Omental fat pad (tissue), 4 donors: ENCODE results near the gene LRRC51. TPM values are rescaled to one million over a fixed set of nuclear protein-coding genes. Genes with fewer than 3 reads are reported as not detected.

Source experiments
- ATAC-seq: fragments of 150-250 bp; one replicate; pipeline ENCODE4 v1.9.1; 2016; ENCODE audit warnings: mild to moderate bottlenecking, moderate library complexity; ENCODE audit not compliant: low FRiP score
- DNase-seq: peaks from one replicate; pipeline ENCODE4 v3.0.0-alpha.2; 2019; ENCODE audit warnings: low spot score
- CTCF ChIP-seq, 3 donors: fragments of 450-650 bp; IDR thresholded peaks; one replicate each; pipeline ENCODE4 v1.5.1; 2016 to 2017; ENCODE audit warnings: antibody characterized with exemption in 3 of 3, mild to moderate bottlenecking in 3 of 3, moderate library complexity in 2 of 3
- total RNA-seq, 4 donors: library from RNA; depleted of rRNA; stranded (reverse); fragments of >200 nt; gene quantifications; one replicate each; pipeline ENCODE4 v1.1.0, GENCODE V29; 2016

The LRRC51 gene
- total RNA-seq, 4 donors from 2014 or later: 4.0 to 10.0 (median 5.4) TPM

GRCh38 chr11:72072348-72072747 lies 8.3 kb upstream of the LRRC51 start:
- TF ChIP-seq CTCF (IDR thresholded peaks at IDR 0.05): no peak
- DNase-seq: no peak
- ATAC-seq: no peak

GRCh38 chr11:72075109-72075508 lies 5.5 kb upstream of the LRRC51 start:
- DNase-seq (no peak), ATAC-seq (no peak)
- no peak for TF ChIP-seq CTCF (IDR thresholded peaks at IDR 0.05)

DNA sequence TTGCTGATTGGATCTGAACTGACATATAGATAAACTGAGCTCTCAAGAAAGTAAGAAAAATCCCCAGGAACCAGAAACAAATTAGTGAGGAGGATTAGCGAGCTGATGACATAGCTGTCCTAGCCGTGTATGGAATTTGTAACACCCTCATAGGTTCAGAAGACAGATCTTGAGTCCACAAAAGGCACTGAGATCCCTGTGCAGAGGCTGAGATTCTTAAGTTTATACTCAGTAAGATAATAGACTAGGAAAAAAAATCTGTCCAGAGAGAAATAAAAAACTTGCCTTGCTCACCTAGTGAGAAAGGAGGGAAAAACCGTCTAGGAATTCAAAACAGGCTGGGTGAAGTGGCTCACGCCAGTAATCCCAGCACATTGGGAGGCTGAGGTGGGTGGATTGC lies 4.9 kb upstream of the LRRC51 start:
- no peak for TF ChIP-seq CTCF (IDR thresholded peaks at IDR 0.05)
- ATAC-seq (no peak), DNase-seq (no peak)

- no peak for ATAC-seq
- TF ChIP-seq CTCF (IDR thresholded peaks at IDR 0.05): no peak
- no peak for DNase-seq
These were observed 2.2 kb upstream of the LRRC51 start for GRCh38 chr11:72078477-72078876.

DNA sequence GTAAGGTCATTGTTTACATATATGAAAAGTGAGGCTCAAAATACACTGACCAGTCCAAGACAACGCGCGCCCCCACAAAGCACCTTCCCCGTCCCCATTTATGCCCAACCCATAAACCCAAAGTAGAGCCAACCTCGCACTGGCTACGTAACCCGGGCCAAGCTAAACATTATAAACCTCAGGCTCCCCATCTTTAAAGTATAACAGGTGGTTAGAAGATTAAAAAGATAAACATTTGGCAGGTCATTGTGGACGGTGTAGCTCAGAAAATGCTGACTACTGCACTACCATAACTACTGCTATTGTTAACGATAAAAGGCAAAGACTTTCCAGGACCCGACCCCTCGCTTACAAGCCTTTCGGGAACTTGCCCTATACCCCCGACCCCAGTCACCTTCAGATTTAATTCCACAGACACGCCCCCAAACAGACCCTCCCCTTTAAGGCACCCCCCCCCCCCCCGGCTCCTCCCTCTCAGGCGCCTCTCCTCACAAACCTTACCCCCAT lies 778 bp upstream of the LRRC51 start:
- TF ChIP-seq CTCF (IDR thresholded peaks at IDR 0.05): no peak
- peak; percentile 44 for ATAC-seq
- no peak for DNase-seq

GRCh38 chr11:72081184-72081644 lies 564 bp downstream of the LRRC51 start:
- DNase-seq: no peak
- ATAC-seq: no peak
- no peak for TF ChIP-seq CTCF (IDR thresholded peaks at IDR 0.05)

DNA sequence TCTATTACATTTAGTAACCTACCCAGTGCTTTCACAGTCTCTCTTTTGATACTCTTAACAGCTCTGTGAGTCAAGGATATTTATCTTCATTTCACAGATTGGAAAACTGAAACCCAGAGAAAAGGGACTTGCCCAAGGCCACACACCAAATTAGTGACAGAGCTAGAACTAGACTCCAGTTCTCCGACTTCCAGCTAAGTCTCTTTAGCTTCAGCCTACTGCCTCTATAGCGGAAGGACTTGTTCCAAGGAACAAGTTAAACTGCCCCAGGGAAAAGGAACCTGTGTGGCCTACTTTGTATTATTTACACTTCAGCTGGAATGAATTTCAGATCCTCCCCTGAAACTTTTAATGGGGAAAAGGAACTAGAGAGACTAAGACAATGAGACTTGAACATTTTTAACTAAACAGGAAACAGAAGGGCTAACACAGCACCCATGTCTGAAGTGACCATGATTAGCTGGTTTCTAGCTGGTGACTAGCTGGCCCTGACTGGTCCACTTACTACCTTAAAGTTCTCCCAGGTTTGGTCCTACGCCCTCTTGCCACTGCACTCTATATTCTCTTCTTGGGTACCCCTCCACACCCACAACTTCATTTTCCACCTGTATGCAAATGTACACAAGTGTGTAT lies 1.3 kb downstream of the LRRC51 start:
- DNase-seq: no peak
- no peak for TF ChIP-seq CTCF (IDR thresholded peaks at IDR 0.05)
- ATAC-seq: no peak
